ENCODE results near the gene TOMT. TPM values are rescaled to one million over a fixed set of nuclear protein-coding genes. Genes with fewer than 3 reads are reported as not detected.

The TOMT gene
- polyA plus RNA-seq, 1 donor, result not detected

Other genes starting within 250 kb of the TOMT start
- gene DEFB131B, start 227.5 kb upstream of the TOMT start, polyA plus RNA-seq (ENCODE audit: insufficient read length), result not detected
- gene XNDC1N, start 177.3 kb upstream of the TOMT start, polyA plus RNA-seq (ENCODE audit: insufficient read length), result 4.1 TPM
- 22.8 TPM for gene RNF121, start 176.9 kb upstream of the TOMT start, polyA plus RNA-seq (ENCODE audit: insufficient read length)
- gene IL18BP, start 107.0 kb upstream of the TOMT start, polyA plus RNA-seq (ENCODE audit: insufficient read length), result 7.4 TPM
- 215 TPM for gene NUMA1, start 25.4 kb upstream of the TOMT start, polyA plus RNA-seq (ENCODE audit: insufficient read length)
- 8.8 TPM for gene LRRC51, start 25.1 kb upstream of the TOMT start, polyA plus RNA-seq (ENCODE audit: insufficient read length)
- 83.8 TPM for gene LAMTOR1, start 2.6 kb upstream of the TOMT start, polyA plus RNA-seq (ENCODE audit: insufficient read length)
- 32.5 TPM for gene ANAPC15, start 6.8 kb downstream of the TOMT start, polyA plus RNA-seq (ENCODE audit: insufficient read length)
- gene FOLR3, start 29.8 kb downstream of the TOMT start, polyA plus RNA-seq (ENCODE audit: insufficient read length), result 0.61 TPM
- gene FOLR1, start 86.2 kb downstream of the TOMT start, polyA plus RNA-seq (ENCODE audit: insufficient read length), result 19.0 TPM
- gene FOLR2, start 110.9 kb downstream of the TOMT start, polyA plus RNA-seq (ENCODE audit: insufficient read length), result 31.4 TPM
- 233 TPM for gene INPPL1, start 118.8 kb downstream of the TOMT start, polyA plus RNA-seq (ENCODE audit: insufficient read length)
- gene PHOX2A, start 138.3 kb downstream of the TOMT start, polyA plus RNA-seq (ENCODE audit: insufficient read length), result 0.21 TPM

Data from hindlimb muscle (tissue), 1 donor.